KG1 (cell line): Measurements from ENCODE around the gene SORCS2.

Source experiments
- DNase-seq: peaks from one replicate; lab custom pipeline; 2025; lab: John Stamatoyannopoulos, UW

Gene SORCS2

DNA sequence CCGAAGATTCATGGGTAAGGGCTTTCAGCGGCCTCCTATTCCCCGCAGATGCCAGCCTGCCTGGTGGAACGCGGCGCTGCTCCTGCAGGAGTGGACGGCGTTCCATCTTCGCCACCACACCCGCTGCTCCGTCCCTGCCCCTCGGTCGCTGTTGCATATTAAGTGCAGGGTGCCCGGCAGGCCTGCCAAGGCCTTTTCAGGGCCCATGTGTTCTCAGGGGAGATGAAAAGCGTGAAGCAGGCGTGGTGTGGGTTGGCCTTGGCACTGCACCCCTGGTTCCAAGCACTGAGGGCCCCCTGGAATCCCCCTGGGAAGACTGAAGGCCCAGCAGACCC is 52.0 kb downstream of the SORCS2 start:
- DNase-seq: no peak

DNA sequence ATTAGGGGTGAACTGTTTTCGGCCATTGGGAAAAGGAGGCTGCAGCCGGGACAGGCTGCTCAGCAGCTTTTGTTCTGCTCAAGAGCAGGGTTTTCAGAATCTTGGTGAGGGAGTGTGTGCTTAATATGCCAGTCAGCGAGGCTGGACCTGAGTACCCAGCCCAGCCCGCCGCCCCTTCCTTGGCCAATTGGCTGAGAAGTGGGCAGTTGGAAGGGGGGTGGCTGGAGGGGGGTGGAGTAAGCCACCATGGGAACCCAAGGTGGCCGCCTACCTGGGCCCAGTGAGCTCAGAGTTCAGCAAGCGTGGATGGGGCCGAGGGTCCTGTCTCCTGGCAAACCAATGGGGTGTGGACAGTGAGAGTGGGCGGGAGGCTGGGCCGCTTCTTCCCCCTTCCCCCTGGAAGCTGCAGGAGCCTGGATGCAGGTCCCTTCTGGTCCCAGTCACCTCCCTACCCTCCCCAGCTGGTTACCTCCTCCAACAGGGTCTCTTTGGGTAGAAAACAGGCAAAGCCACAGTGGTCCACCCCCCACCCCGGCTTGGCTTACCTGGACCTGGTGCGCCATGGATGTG is 52.5 kb downstream of the SORCS2 start:
- no peak for DNase-seq

DNA sequence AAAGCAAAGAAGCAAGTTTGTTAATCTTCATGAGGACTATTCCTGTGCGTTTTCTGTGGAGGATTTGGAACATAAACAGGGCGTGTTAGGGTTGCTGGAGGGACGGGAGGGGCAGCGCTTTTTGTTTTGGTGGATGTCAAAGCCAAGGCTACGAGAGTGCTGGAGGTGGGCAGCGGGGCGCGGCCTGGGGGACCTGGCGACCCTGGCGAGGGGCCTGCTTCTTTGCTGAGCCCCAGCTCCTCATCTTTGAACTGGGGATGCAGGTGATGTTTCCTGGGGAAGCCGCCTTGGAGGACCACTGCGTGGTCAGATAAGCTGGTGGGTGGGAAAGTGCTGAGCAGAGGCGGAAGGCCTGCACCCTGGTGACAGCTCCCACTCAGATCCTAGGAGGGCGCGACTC is 55.2 kb downstream of the SORCS2 start:
- no peak for DNase-seq

DNA sequence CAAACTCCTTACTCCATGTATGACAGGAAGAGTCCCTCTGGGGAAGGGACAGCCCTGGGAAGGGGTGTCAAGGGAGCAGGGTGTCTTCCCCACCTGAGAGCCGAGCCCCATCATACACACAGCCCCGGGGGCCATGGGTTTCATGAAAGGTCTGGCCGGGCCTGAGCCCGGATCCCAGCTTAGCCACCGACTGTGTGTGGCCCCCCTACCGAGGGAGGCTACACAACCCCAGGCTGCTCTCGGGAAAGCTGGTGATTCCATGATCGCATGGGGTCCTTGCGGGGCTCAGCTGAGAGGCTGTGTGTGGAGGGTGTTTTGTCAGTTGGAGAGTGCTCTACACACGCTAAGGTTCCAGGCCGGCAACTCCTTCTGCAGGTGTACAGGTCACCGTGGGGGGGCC is 55.6 kb downstream of the SORCS2 start:
- no peak for DNase-seq

DNA sequence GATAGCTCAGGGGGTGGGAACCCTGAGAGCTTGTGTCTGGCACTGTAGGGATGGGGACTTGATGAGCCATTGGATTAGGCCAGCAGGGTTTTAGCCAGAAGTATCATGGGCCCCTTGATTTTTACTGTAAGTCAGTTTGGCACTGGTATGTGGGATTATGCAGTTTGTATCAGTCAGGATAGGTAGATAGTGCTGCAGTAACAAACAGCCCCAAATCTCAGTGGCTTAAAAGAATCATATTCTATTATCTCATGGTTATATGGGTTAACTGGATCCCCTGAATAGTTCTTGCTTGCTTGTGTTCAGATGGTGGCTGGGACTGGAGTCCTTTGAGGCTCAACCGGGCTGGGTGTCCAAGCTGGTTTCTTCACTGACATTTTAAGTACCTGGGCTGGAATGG is 56.5 kb downstream of the SORCS2 start:
- DNase-seq: no peak

DNA sequence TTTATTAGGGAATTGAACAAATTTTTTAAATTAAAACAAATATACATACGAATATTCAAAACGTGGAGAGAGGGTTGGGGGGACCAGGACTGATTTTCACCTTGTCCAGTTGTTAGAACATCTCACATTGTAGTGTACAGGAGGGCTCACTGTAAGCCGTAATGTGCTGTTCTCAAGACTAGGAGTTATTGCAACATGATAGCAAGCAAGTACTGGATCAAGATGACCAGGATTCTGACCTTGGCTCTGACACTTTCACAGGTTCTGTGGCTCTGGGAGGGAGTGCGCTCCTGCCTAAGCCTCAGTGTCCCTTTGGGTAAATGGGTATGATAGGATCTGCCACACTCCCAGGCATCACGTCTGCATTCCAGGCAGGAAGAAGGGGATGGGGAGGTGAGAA is 59.0 kb downstream of the SORCS2 start:
- DNase-seq: no peak

DNA sequence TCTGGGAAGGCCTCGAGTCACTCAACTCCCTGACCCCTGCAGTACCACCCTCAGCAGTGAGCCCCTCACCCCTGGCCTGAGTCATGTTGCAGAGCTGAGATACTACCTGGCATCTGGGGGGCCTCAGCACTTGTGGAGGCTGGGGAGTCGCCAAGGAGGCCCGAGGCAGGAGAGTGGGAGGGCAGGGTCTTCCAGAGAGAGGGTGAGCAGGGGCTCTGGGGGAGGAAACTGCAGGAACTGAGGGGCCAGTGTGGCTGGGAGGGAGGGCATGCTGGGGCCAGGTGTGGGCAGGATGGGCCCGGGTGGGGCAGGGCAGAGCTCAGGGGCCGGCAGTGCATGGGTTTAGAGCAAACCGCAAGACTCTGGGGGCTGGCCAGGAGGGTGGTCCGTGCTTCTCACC is 59.7 kb downstream of the SORCS2 start:
- DNase-seq: no peak

DNA sequence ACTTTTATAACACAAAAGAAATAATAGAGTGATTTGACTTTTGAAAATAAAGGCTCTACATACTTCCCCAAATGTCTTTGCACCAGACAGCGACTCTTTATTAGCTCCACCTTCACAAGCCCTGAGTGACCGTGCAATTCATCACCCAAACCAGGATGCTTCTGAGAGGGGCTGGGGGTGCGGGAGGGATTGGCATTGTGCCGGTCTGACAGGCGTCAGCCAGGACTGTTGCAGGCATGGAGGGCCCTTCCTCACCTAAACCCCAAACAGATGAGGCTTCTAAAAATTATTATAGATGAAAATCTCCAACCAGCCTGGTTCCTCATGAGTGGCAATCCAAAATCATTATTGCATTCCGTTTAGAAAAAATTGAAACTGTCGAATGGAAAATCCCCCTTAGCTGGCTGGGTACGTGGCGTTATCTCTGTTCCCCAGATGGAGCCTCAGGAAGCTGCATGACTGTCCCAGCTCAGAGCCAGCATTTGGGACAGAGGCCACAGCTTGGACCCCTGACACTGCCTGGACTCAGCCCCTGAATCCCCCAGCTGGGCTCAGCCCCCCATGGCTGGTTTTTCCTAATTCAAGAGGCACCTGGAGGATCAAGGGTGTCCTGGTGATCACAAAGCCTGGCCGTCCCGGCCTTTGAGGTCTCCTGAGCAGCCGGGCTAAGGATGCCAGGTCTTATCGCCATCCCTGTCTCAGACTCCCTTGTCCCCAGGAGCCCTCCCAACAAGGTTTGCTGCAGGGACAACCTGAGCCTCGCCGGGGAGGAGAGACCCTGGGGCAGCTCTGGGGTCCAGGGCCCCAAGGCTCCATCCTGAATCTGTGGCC is 60.4 kb downstream of the SORCS2 start:
- no peak for DNase-seq

DNA sequence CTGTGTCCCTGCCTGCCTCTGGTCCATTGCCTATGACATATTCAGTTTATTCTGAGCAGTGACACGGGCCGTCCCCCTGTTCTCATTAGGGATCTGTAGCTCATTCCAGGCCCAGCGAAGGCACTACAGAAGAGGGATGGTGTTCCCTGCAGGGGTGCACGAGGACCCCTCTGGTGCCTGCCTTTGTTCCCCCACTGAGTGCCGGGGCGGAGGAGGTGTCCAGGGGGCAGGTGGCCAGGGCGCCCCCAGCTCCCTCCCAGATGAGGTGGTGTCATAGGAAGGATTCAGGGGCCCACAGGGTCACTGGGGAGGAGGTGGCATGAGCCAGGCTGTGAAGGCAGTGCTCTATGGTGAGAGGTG is 61.0 kb downstream of the SORCS2 start:
- DNase-seq: no peak

DNA sequence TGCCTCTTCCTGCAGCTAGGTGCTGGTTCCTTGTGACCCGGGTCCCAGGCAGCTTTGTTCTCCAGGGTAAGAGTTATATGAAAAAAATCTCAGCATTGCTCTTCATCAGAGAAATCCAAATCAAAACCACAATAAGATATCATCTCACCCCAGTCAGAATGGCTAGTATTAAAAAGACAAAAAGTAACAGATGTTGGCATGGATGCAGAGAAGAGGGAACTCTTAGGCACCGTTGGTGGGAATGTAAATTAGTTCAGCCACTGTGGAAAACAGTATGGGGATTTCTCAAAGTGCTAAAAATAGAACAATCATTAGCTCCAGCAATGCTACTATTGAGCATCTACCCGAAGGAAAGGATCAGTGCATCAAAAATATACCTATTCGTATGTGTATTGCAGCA is 61.5 kb downstream of the SORCS2 start:
- DNase-seq: no peak

DNA sequence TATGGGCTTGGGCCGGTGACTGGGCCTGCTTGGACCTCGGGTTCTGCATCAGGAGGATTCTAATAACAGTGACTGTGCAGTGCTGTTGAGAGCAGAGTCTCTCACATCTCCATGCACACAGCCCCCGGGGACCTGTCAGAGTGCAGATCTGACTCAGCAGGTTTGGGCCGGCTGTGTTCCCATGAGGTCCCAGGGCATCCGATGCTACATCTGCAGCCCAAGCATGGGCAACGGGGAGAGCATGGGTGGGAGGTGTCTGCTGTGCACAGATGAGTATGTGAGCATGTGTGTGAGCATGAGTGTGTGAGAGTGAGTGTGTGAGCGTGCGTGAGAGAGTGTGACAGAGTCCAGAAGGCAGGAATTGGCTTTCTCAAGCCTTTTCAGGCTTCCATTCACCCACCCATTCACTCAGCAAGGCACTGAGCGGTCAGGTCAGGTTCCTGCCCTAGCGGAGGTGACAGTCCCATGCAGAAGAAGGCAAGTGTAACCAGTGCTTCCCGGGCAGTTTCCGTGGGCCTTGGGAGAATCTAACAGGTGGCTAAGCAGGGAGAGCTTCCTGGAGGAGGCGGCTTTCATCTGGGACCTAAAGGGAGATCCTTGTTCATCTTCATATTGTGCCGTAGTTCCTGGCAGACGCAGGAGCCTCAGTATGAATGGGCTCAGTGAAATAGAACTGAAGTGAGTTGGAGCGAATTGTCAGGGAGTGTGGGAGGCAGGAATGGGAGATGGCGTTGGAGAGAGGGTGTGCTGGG is 62.6 kb downstream of the SORCS2 start:
- no peak for DNase-seq

DNA sequence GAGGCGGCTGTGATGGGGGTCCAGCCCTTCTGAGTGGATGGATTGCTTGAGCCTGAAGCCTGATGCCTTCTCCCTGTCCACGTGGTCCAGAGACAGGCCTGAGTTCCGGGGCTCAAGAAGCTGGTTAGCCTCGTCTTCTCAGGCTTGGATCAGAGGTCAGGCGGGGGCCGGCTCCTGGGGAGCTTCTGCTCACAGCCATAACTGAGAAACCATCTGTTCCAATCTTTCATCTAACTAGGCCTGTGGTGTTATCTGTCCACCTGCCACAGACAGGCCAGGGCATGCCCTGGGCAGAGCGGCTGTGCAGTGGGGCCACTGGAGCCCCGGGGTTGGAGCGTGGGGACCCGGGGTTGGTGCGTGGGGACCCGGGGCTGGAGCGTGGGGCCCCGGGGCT is 63.1 kb downstream of the SORCS2 start:
- DNase-seq: no peak

DNA sequence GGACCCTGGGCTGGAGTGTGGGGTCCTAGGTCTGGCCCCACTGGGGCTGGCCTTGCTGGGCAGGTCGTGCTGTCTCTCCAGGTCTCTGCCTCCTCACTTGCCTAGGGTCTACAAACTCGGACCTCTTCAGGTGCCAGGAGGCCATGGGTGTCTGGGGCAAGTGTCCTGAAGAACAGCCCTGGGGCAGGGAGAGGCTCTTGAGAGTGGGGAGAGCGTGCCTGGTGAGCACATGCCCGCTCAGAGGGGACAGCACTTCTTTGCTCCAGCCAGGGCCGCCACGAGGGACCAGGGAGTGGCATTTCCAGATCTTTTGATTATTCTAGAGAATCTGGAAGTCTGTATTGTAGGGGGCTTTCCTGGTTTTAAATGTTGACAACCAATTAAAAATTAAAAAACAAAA is 63.7 kb downstream of the SORCS2 start:
- DNase-seq: no peak

DNA sequence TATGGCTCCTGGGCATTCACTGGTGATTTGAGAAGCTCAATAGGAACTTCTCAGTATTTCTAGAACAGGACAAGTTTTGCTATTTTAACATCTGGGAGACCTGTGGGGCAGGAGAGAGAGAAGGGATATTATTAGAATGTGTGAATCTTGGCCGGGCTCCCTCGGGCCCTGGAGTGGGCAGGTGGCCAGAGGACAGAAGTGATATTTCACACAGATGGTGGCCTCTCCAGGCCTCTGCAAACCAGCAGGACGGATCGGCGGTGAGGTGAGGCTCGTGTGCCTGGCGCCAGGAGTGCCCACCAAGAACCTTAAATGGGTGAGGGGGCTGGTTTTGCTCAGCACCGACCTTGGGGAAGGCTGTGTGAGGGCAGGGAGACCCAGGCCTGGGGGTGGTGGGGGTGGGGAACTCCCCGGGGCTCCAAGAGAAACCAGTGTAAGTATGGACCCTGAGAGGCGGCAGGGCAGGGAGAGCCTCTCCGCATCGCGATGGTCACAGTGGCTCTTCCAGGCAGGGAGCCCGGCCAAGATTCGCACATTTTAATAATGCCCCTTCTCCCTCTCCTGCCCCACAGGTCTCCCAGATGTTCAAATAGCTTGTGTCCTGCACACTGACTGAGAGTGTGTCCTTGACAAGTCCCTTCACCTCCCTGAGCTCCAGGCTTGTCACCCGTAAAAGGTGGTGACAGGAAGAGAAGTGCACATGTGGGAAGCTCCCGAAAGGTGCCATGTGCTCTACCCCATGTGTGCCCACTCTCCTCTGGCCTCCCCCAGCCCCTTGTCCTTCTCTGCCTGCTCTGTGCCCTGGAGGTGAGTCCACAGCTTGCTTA is 64.9 kb downstream of the SORCS2 start:
- DNase-seq: no peak

DNA sequence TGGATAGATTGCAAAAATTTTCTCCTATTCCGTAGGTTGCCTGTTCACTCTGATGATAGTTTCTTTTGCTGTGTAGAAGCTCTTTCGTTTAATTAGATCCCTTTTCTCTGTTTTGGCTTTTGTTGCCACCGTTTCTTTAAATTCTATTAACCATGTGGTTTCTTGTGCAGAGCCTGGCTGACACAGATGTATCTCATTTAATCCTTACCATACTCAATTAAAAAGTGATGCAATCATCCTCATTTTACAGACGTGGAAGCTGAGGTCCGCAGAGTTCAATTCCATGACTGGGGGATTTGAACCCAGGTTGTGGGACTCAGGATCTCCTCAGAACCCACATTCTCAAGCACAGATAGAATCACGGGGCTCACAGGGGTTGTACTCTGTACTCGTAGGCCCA is 66.7 kb downstream of the SORCS2 start:
- DNase-seq: no peak

DNA sequence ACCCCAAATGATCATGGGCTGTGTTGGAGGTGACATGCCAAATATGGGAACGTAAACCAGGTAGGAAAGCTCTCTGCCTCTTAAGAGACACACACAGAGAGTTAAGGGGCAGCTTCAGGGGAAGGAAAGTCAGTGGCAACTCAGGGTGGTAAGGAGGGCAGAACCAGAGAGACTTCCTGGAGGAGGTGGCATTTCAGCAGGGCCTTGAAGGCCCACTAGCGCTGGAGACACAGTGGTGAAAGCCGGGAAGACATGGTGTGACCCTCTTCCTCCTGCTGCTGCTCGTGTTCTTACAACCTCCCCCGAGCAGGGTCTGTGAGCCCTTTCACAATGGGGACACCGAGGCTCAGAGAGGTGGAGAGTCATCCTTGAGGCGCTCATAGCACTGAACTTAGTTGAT is 68.2 kb downstream of the SORCS2 start:
- no peak for DNase-seq

DNA sequence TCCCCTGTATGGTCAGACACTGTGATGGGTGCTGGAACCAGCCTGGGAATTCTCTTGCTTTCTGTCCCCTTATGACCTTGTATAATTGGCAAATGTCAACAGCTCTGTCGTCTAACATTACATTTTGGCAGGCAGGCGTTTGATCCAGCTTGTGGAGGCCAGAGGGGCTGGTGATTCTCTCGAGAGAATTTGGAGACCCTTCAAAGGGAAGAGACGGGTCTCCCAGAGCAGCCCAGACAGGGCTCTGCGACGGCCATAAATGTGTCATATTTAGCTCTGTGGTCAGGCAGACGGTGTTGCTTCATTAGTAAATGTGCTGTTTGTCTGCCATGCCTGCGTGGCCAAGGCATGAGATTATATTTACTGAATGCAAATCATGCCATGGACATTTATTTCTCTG is 68.7 kb downstream of the SORCS2 start:
- no peak for DNase-seq

DNA sequence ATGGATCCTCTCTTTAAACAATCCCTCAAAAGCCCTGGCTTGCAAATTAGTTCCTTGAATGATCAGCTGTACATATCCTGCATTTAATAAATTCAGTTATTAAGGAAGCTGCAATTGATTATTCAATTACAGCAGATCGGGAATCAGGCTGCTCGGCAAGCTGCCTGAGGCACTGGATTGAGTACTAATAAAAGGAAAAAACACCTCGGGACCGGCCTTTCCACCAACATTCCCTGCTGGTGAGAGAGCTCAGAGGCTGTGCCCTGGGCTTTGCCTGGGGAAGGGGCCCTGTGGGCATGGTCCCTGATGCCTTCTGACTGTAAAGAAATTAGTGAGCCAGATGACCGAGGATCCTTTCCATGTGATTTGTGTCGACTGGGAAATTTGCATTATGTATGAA is 69.2 kb downstream of the SORCS2 start:
- DNase-seq: no peak

DNA sequence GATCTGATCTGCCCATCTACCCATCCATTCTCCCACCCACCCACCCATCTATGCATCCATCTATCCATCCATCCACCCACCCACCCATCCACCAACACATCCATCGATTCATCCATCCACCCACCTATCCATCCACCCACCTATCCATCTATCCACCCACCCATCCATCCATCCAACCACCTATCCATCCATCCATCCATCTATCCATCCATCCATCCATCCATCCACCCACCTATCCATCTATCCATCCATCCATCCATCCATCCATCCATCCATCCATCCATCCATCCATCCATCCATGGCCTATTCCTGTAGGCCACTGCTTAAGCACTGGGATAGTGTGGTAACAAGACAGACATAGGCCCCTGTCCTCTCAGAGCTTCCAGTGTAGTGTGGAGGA is 69.8 kb downstream of the SORCS2 start:
- no peak for DNase-seq

DNA sequence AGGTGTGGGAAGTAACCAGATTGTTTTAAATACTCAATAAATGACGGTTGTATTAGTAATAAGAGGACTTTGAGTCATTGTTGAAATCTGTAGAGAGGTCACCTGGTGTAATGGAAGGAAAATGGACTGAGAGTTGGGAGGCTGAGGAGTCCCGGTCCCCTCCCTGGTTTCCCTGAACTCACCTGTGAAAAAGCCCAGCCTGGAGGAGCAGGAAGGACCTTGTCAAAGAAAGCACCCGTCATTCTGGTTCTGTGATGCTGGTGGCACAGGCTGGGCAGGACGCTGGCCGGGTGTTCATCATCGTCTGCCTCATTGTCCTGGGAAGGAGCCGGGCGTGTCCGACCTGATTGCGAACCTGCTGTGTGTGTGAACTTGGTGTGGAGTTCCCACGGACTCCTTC is 70.8 kb downstream of the SORCS2 start:
- DNase-seq: no peak

DNA sequence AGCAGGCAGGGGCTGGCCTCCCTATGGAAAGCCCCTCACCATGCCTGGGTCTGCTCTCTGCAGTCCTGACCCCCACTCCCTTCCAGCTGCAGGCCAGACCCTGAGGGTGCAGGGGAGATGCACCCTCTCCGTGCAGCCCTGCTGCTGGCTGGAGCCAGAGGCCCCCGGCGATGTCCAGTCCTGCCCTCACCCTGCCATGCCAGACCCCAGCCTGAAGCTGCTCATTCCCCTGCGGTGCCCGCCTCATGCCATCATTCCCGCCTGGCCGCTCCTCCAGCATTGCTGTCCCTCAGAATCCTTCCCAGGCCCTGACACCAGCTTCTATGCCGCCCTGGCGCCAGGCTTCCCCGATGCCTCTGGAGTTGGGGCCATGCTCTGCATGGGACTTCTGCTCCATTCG is 72.4 kb downstream of the SORCS2 start:
- no peak for DNase-seq

DNA sequence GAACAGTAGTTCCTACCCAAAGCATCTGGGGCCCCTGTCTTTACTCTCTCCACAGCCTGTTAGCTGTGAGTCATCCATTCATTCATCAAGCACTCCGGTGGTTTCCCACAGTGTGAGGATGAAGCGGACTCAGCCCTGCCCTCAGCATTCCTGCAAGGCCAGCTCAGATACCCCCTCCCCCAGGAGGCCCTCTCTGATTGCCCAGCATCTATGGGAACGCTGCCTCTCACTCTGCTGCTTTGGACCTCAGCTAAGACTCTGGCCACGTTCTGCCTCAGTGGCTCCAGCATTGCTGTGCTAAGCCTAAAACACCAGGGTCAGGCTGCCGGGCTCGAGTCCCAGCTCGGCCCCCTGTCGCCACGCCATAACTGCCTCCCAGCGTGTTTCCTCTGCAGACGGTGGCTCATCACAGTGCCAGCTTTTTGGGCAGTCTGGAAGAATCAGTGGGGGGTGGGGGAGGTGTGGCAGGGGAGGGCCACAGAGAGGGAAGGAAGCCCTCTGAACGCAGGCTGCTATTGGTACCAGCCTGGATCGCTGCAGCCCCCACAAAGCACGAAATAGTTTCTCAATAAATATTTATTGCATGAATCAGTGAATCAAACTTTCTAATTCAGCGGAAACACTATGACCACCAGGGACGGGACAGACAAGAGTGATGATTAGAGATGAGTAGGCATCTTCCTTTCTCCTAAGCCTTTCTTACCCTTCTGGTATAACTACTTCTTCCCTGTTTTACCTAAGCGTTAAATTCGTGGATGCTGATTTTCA is 74.4 kb downstream of the SORCS2 start:
- no peak for DNase-seq
